IMR-90 (cell line): Measurements from ENCODE around the gene NGEF. TPM values are rescaled to one million over a fixed set of nuclear protein-coding genes. Genes with fewer than 3 reads are reported as not detected.

Experiments used
- ATAC-seq: fragments of 200-7000 bp; cut with Tn5 transposase; 2 replicates; pipeline ENCODE4 v1.9.1; 2020; ENCODE audit warnings: low read depth, mild to moderate bottlenecking, moderate library complexity
- BruUV-seq: library from RNA; stranded (reverse); fragments of 400-500 nt; replicated peaks from 2 replicates; lab custom pipeline; 2021; lab: Mats Ljungman, UMichigan
- CTCF ChIA-PET: fragments of 300-600 bp; formaldehyde crosslinking; extraction: SDS; loops from one replicate; lab custom pipeline; 2021; ENCODE audit warnings: antibody characterized with exemption; lab: Yijun Ruan, JAX
- POLR2A ChIA-PET: fragments of 300-600 bp; sonication (Branson Sonifier 250); formaldehyde crosslinking; loops from one replicate; lab custom pipeline; 2022; ENCODE audit warnings: antibody characterized with exemption; ENCODE audit not compliant: unreplicated experiment; lab: Charles Lee
- DNase-seq: peaks from one replicate; pipeline ENCODE4 v3.0.0; 2013
- H2AFZ ChIP-seq: replicated peaks from 2 replicates; pipeline ENCODE3; 2013; ENCODE audit warnings: low read length, mild to moderate bottlenecking; ENCODE audit not compliant: poor library complexity
- H2AK5ac ChIP-seq: 2 replicates; pipeline ENCODE4 v1.6.1; 2013; ENCODE audit warnings: low read depth, low read length, inconsistent platforms
- H2AK9ac ChIP-seq: replicated peaks from 2 replicates; pipeline ENCODE3; 2013; ENCODE audit warnings: mild to moderate bottlenecking, low read depth, low read length, moderate library complexity; ENCODE audit not compliant: poor library complexity
- H2BK120ac ChIP-seq: 2 replicates; pipeline ENCODE4 v1.6.1; 2013; ENCODE audit warnings: low read depth, low read length, inconsistent platforms
- H2BK15ac ChIP-seq: 3 replicates; pipeline ENCODE4 v1.6.1; 2013; ENCODE audit warnings: low read depth, low read length, inconsistent platforms
- H2BK20ac ChIP-seq: 2 replicates; pipeline ENCODE4 v1.6.1; 2013; ENCODE audit warnings: low read depth, mild to moderate bottlenecking, inconsistent platforms, low read length, moderate library complexity
- H2BK5ac ChIP-seq: 2 replicates; pipeline ENCODE4 v1.6.1; 2013; ENCODE audit warnings: mild to moderate bottlenecking, low read depth, low read length, inconsistent platforms; ENCODE audit not compliant: poor library complexity, severe bottlenecking
- H3K14ac ChIP-seq: replicated peaks from 2 replicates; pipeline ENCODE4 v1.6.1; 2013; ENCODE audit warnings: low read depth, low read length, inconsistent platforms
- H3K18ac ChIP-seq: 2 replicates; pipeline ENCODE4 v1.6.1; 2013; ENCODE audit warnings: low read depth, low read length, control low read depth
- H3K23ac ChIP-seq: 2 replicates; pipeline ENCODE4 v1.6.1; 2013; ENCODE audit warnings: low read depth, low read length, inconsistent platforms
- H3K27ac ChIP-seq: 2 replicates; pipeline ENCODE4 v1.5.1; 2013; ENCODE audit warnings: mild to moderate bottlenecking, control low read depth, low read length; ENCODE audit not compliant: insufficient read depth
- H3K27me3 ChIP-seq: 2 replicates; pipeline ENCODE4 v1.6.1; 2013; ENCODE audit warnings: low read length; ENCODE audit not compliant: control insufficient read depth, insufficient read depth
- H3K36me3 ChIP-seq: 2 replicates; pipeline ENCODE4 v1.6.1; 2013; ENCODE audit warnings: low read length, mixed read lengths; ENCODE audit not compliant: control insufficient read depth, insufficient read depth
- H3K4ac ChIP-seq: 2 replicates; pipeline ENCODE4 v1.6.1; 2013; ENCODE audit warnings: low read depth, low read length, inconsistent platforms
- H3K4me1 ChIP-seq: 2 replicates; pipeline ENCODE4 v1.6.1; 2013; ENCODE audit warnings: low read length, mixed read lengths; ENCODE audit not compliant: control insufficient read depth, insufficient read depth
- H3K4me2 ChIP-seq: 2 replicates; pipeline ENCODE4 v1.6.1; 2013; ENCODE audit warnings: low read depth, mild to moderate bottlenecking, control low read depth, low read length, moderate library complexity
- H3K4me3 ChIP-seq: 2 replicates; pipeline ENCODE4 v1.5.1; 2013; ENCODE audit warnings: low read depth, mild to moderate bottlenecking, control low read depth, low read length, moderate library complexity; ENCODE audit not compliant: insufficient read depth
- H3K56ac ChIP-seq: 2 replicates; pipeline ENCODE4 v1.6.1; 2013; ENCODE audit warnings: low read length, inconsistent platforms; ENCODE audit not compliant: insufficient read depth; ENCODE audit errors: extremely low read depth
- H3K79me1 ChIP-seq, 2 experiments: 2 replicates each; pipeline ENCODE4 v1.6.1; 2013; ENCODE audit warnings: low read length in 2 of 2, inconsistent platforms in 1 of 2, low read depth in 1 of 2
- H3K9ac ChIP-seq: 2 replicates; pipeline ENCODE4 v1.6.1; 2013; ENCODE audit warnings: low read depth, low read length, control low read depth
- H3K9me1 ChIP-seq: 2 replicates; pipeline ENCODE4 v1.6.1; 2013; ENCODE audit warnings: low read length, inconsistent platforms; ENCODE audit not compliant: insufficient read depth
- H3K9me3 ChIP-seq: 2 replicates; pipeline ENCODE4 v1.6.1; 2013; ENCODE audit warnings: low read length; ENCODE audit not compliant: control insufficient read depth, insufficient read depth
- H4K20me1 ChIP-seq: 2 replicates; pipeline ENCODE4 v1.6.1; 2013; ENCODE audit warnings: low read length, inconsistent platforms; ENCODE audit not compliant: insufficient read depth
- H4K5ac ChIP-seq: 2 replicates; pipeline ENCODE4 v1.6.1; 2013; ENCODE audit warnings: mild to moderate bottlenecking, low read depth, low read length, control low read depth
- H4K8ac ChIP-seq, 2 experiments: 2 replicates each; pipeline ENCODE4 v1.6.1; 2013; ENCODE audit warnings: low read depth in 2 of 2, low read length in 2 of 2, control low read depth in 1 of 2, inconsistent platforms in 1 of 2
- H4K91ac ChIP-seq: 2 replicates; pipeline ENCODE4 v1.6.1; 2013; ENCODE audit warnings: low read depth, low read length, inconsistent platforms; ENCODE audit not compliant: insufficient read depth
- SMC3 ChIP-seq: fragments of 150-350 bp; IDR thresholded peaks from 2 replicates; pipeline ENCODE4 v1.6.1; 2016; ENCODE audit warnings: low read depth, mild to moderate bottlenecking, antibody characterized with exemption, low read length, moderate library complexity
- USF2 ChIP-seq: fragments of 150-350 bp; IDR thresholded peaks from 2 replicates; pipeline ENCODE4 v1.6.1; 2017; ENCODE audit warnings: mild to moderate bottlenecking, antibody characterized with exemption, low read length, low read depth
- WGBS, 2 experiments: methylation state at CpG; one replicate each; pipeline versions ENCODE4 v1.1.5 to v1.1.7; 2013; ENCODE audit warnings: missing lambda C conversion rate in 2 of 2; ENCODE audit not compliant: insufficient read length in 1 of 2; ENCODE audit errors: extremely low coverage in 2 of 2; 5-methylcytosine and 5-hydroxymethylcytosine counted together
- dilution Hi-C: fragments of 300-500 bp; cut with HindIII; formaldehyde crosslinking; loops from one replicate; pipeline ENCODE4 v1.14.3; 2018; ENCODE audit warnings: low sequenced_read_pairs; ENCODE audit not compliant: unreplicated experiment
- in situ Hi-C: fragments of 300-500 bp; cut with MboI; formaldehyde crosslinking; loops from 3 replicates; pipeline ENCODE4 v1.14.3; 2019; ENCODE audit warnings: low sequenced_read_pairs, inconsistent platforms, mixed read lengths
- intact Hi-C: fragments of 100-400 bp; cut with micrococcal nuclease; formaldehyde crosslinking; loops from 2 replicates; pipeline ENCODE4 v1.10.0; 2022
- polyA plus RNA-seq, 3 experiments: library from polyadenylated mRNA; depleted of rRNA; stranded (reverse); fragments of >200 nt; gene quantifications; 2 replicates each; pipeline ENCODE4 v1.2.3, GENCODE V29; 2012; ENCODE audit warnings: low replicate concordance in 1 of 3
- total RNA-seq: library from RNA; depleted of rRNA; stranded (reverse); fragments of >200 nt; gene quantifications from 2 replicates; pipeline ENCODE4 v1.2.3, GENCODE V29; 2012

NGEF gene
- total and polyA plus RNA-seq, 2 of the 4 experiments (the other 2 are of a cell fraction): 1.1 to 1.7 TPM

GRCh38 chr2:232833830-232834229 is 179.2 kb downstream of the NGEF start:
- H4K5ac ChIP-seq: no peak overlapping the region
- no peak overlapping the region for H3K4me2 ChIP-seq
- H2BK120ac ChIP-seq: no peak overlapping the region
- BruUV-seq: no TSS peak
- peaks cover 32% of the 10 kb centered on the region for H3K36me3 ChIP-seq
- no peak overlapping the region for H3K18ac ChIP-seq
- no peak overlapping the region for H2AK5ac ChIP-seq
- H2BK15ac ChIP-seq: no peak overlapping the region
- in situ Hi-C loops: no loop called here
- intact Hi-C loops: no loop called here
- no peaks in the 10 kb centered on the region; the same call in 1 of the 2 replicates for H4K20me1 ChIP-seq
- H3K23ac ChIP-seq: no peak overlapping the region
- no peaks in the 10 kb centered on the region for H3K27me3 ChIP-seq
- dilution Hi-C loops: no loop called here
- no peak overlapping the region for H2BK5ac ChIP-seq
- H3K56ac ChIP-seq: no peak overlapping the region
- no peak overlapping the region for H2AK9ac ChIP-seq
- H3K79me1 ChIP-seq: peaks cover 9 to 21% of the 10 kb centered on the region in 2 experiments
- no peak for ATAC-seq
- no peak overlapping the region for H2AFZ ChIP-seq
- no peak overlapping the region for H3K9ac ChIP-seq
- WGBS, 2 experiments: no CpG with 5 or more reads among the region's 1 CpG
- H3K14ac ChIP-seq: no peak overlapping the region
- no peaks in the 10 kb centered on the region for H3K9me3 ChIP-seq
- ChIA-PET CTCF (interaction anchor here (1.0 kb wide), 1 partner anchor 14 kb away, joined by 3 read pairs; no protein-coding TSS in a partner anchor), POLR2A (no interaction called here)
- no peak overlapping the region for H3K4me3 ChIP-seq
- no peak overlapping the region for H3K4ac ChIP-seq
- peaks cover 3% of the 10 kb centered on the region for H3K4me1 ChIP-seq
- no peak overlapping the region for H3K27ac ChIP-seq
- no peaks in the 10 kb centered on the region for H3K9me1 ChIP-seq
- TF ChIP-seq USF2 (no peak), SMC3 (no peak)
- no peak overlapping the region for H4K91ac ChIP-seq
- no peak overlapping the region for H4K8ac ChIP-seq
- H2BK20ac ChIP-seq: no peak overlapping the region
- no peak for DNase-seq
